ENCODE measurements around the gene PTPRM.

PTPRM gene

GRCh38 chr18:8288472-8289195, 721.5 kb downstream of the PTPRM start:
- no peak for DNase-seq (ENCODE audit: low read depth)

- no peak for DNase-seq (ENCODE audit: low read depth)
Observed at GRCh38 chr18:8290435-8290834, 723.3 kb downstream of the PTPRM start.

GRCh38 chr18:8290913-8291312, 723.8 kb downstream of the PTPRM start:
- no peak for DNase-seq (ENCODE audit: low read depth)

- DNase-seq (ENCODE audit: low read depth): no peak
Observed at GRCh38 chr18:8293184-8293583, 726.1 kb downstream of the PTPRM start.

GRCh38 chr18:8296886-8297616, 729.9 kb downstream of the PTPRM start:
- no peak for DNase-seq (ENCODE audit: low read depth)

- DNase-seq (ENCODE audit: low read depth): no peak
Observed at GRCh38 chr18:8298186-8298585, 731.1 kb downstream of the PTPRM start.

- no peak for DNase-seq (ENCODE audit: low read depth)
Observed at GRCh38 chr18:8299054-8299980, 732.2 kb downstream of the PTPRM start.

- DNase-seq (ENCODE audit: low read depth): no peak
Observed at GRCh38 chr18:8300751-8301410, 733.8 kb downstream of the PTPRM start.

- DNase-seq (ENCODE audit: low read depth): no peak
Observed at GRCh38 chr18:8301427-8302172, 734.5 kb downstream of the PTPRM start.

- DNase-seq (ENCODE audit: low read depth): no peak
Observed at GRCh38 chr18:8303151-8303755, 736.1 kb downstream of the PTPRM start.

- no peak for DNase-seq (ENCODE audit: low read depth)
Observed at GRCh38 chr18:8307960-8308359, 740.8 kb downstream of the PTPRM start.

- DNase-seq (ENCODE audit: low read depth): no peak
Observed at GRCh38 chr18:8313043-8313442, 745.9 kb downstream of the PTPRM start.

- DNase-seq (ENCODE audit: low read depth): no peak
Observed at GRCh38 chr18:8314124-8314523, 747.0 kb downstream of the PTPRM start.

GRCh38 chr18:8319798-8320489, 752.8 kb downstream of the PTPRM start:
- DNase-seq (ENCODE audit: low read depth): no peak

GRCh38 chr18:8322486-8322885, 755.4 kb downstream of the PTPRM start:
- no peak for DNase-seq (ENCODE audit: low read depth)

- DNase-seq (ENCODE audit: low read depth): no peak
Observed at GRCh38 chr18:8324343-8325065, 757.4 kb downstream of the PTPRM start.

GRCh38 chr18:8326763-8327394, 759.8 kb downstream of the PTPRM start:
- DNase-seq (ENCODE audit: low read depth): no peak

GRCh38 chr18:8328126-8328525, 761.0 kb downstream of the PTPRM start:
- DNase-seq (ENCODE audit: low read depth): no peak

- DNase-seq (ENCODE audit: low read depth): no peak
Observed at GRCh38 chr18:8329186-8329771, 762.2 kb downstream of the PTPRM start.

All from activated T-helper 9 cell treated with anti-CD3 and anti-CD28 coated beads, Interleukin-2, amount 50 U/mL, for 16 hours (primary cell).